Kidney (tissue), 22 donors: ENCODE results near the gene DPAGT1. TPM values are rescaled to one million over a fixed set of nuclear protein-coding genes. Genes with fewer than 3 reads are reported as not detected.
A peak's percentile ranks its signal among the peaks of the same experiment; 100 is the strongest.

Source experiments
- DNase-seq, 5 donors: peaks; one replicate each; pipeline ENCODE4 v3.0.0-alpha.2; 2013 to 2020
- FAIRE-seq: peaks from 2 replicates; lab custom pipeline; 2012; peaks lifted over from hg19 to GRCh38; lab: Jason Lieb, UNC
- H3K27ac ChIP-seq, 2 donors: one replicate each; pipeline ENCODE4 v1.7.0; 2013; ENCODE audit warnings: low read depth in 2 of 2, low read length in 2 of 2, inconsistent platforms in 1 of 2
- H3K27me3 ChIP-seq: one replicate; pipeline ENCODE4 v1.7.1; 2013; ENCODE audit warnings: low read length, inconsistent platforms; ENCODE audit not compliant: control insufficient read depth, insufficient read depth
- H3K36me3 ChIP-seq, 3 donors: one replicate each; pipeline versions ENCODE4 v1.7.0 to v1.7.1; 2013; ENCODE audit warnings: low read length in 3 of 3, control low read depth in 1 of 3, inconsistent platforms in 1 of 3; ENCODE audit not compliant: insufficient read depth in 3 of 3, control insufficient read depth in 2 of 3
- H3K4me1 ChIP-seq, 3 donors: one replicate each; pipeline versions ENCODE4 v1.7.0 to v1.7.1; 2013; ENCODE audit warnings: low read length in 3 of 3, inconsistent platforms in 1 of 3, low read depth in 1 of 3; ENCODE audit not compliant: control insufficient read depth in 2 of 3, insufficient read depth in 2 of 3
- H3K4me3 ChIP-seq, 3 donors: one replicate each; pipeline versions ENCODE4 v1.7.0 to v1.8.1; 2013; ENCODE audit warnings: low read length in 3 of 3, control low read depth in 1 of 3, inconsistent platforms in 1 of 3
- H3K9ac ChIP-seq, 3 donors: one replicate each; pipeline versions ENCODE4 v1.7.0 to v1.7.1; 2013; ENCODE audit warnings: low read length in 3 of 3, control low read depth in 1 of 3, inconsistent platforms in 1 of 3
- H3K9me3 ChIP-seq, 3 donors: one replicate each; pipeline versions ENCODE4 v1.7.0 to v1.7.1; 2013; ENCODE audit warnings: low read length in 3 of 3, control low read depth in 1 of 3, inconsistent platforms in 1 of 3; ENCODE audit not compliant: control insufficient read depth in 2 of 3, insufficient read depth in 1 of 3
- intact Hi-C: fragments of 100-400 bp; cut with DNase I; formaldehyde crosslinking; loops from one replicate; pipeline ENCODE4 v1.11.1; 2022
- long read RNA-seq, 10 donors: library from polyadenylated mRNA in 1 of 10; unstranded in 1 of 10; transcript quantifications; one replicate each; pipeline ENCODE4 v2.0.0 and lab custom pipeline, GENCODE V29; 2021 to 2026
- polyA plus RNA-seq: library from polyadenylated mRNA; stranded (reverse); fragments of 350-450 nt; fragmentation: Illumina TruSeq; extraction: RNeasy Lipid Tissue Mini Kit (QIAGEN cat#74804); gene quantifications from one replicate; pipeline ENCODE4 v1.2.3, GENCODE V29; 2014; ENCODE audit warnings: low read depth, low replicate concordance; ENCODE audit not compliant: insufficient read depth
- total RNA-seq: library from RNA; stranded (reverse); fragmentation: NEBNext Ultra II Directional; extraction: Animal tissue kit (Norgen Biotek cat#: 25700); gene quantifications from one replicate; pipeline ENCODE4 v1.2.1, GENCODE V29; 2021
- TF ChIP-seq, protein P1 (sequence below): IDR thresholded peaks from 3 replicates; pipeline ENCODE4 v1.5.1; 2012; ENCODE audit warnings: mild to moderate bottlenecking, moderate library complexity, borderline replicate concordance; ENCODE audit not compliant: insufficient read depth; ENCODE audit errors: extremely low read depth
- donor health status: control.
- donor health status: control.
- donor health status: control.
- donor health status: control.
- donor health status: control.
- donor health status: DM: yes; HTN: yes; CAD: no.
- donor health status: Normal renal cell carcinoma (clear cell type).

Gene DPAGT1
- total RNA-seq (34.8 TPM), polyA plus RNA-seq (41.0 TPM)
- long read RNA-seq, donor 1, transcript DPAGT1-201 (9 exons, 2,205 nt) = major isoform, 5 of 10 reads
- long read RNA-seq, donor 1, partial matches to known transcripts = 0 of 10 reads
- long read RNA-seq, donor 1, other reads (novel, unspliced or antisense) = 0 of 10 reads
- long read RNA-seq, donor 2, transcript DPAGT1-201 (9 exons, 2,205 nt) = major isoform, 8 of 19 reads
- long read RNA-seq, donor 2, partial matches to known transcripts = 7 of 19 reads
- long read RNA-seq, donor 2, other reads (novel, unspliced or antisense) = 0 of 19 reads
- long read RNA-seq, donor 3, transcript DPAGT1-201 (9 exons, 2,205 nt) = major isoform, 9 of 26 reads
- long read RNA-seq, donor 3, partial matches to known transcripts = 14 of 26 reads
- long read RNA-seq, donor 3, other reads (novel, unspliced or antisense) = 0 of 26 reads
- long read RNA-seq, donor 4, transcript DPAGT1-201 (9 exons, 2,205 nt) = major isoform, 9 of 27 reads
- long read RNA-seq, donor 4, partial matches to known transcripts = 14 of 27 reads
- long read RNA-seq, donor 4, other reads (novel, unspliced or antisense) = 0 of 27 reads
- long read RNA-seq, donor 5, partial matches to known transcripts = 0 of 3 reads
- long read RNA-seq, donor 5, other reads (novel, unspliced or antisense) = 0 of 3 reads
- long read RNA-seq, donor 6, partial matches to known transcripts = 0 of 4 reads
- long read RNA-seq, donor 6, other reads (novel, unspliced or antisense) = 0 of 4 reads
- long read RNA-seq, donor 7, transcript DPAGT1-201 (9 exons, 2,205 nt) = major isoform, 16 of 22 reads
- long read RNA-seq, donor 7, partial matches to known transcripts = 0 of 22 reads
- long read RNA-seq, donor 7, other reads (novel, unspliced or antisense) = 5 of 22 reads
- long read RNA-seq, donor 8, partial matches to known transcripts = 0 of 7 reads
- long read RNA-seq, donor 8, other reads (novel, unspliced or antisense) = 0 of 7 reads
- long read RNA-seq, donor 9, partial matches to known transcripts = 0 of 4 reads
- long read RNA-seq, donor 9, other reads (novel, unspliced or antisense) = 0 of 4 reads
- long read RNA-seq, donor 10, partial matches to known transcripts = 0 of 6 reads
- long read RNA-seq, donor 10, other reads (novel, unspliced or antisense) = 0 of 6 reads

DNA sequence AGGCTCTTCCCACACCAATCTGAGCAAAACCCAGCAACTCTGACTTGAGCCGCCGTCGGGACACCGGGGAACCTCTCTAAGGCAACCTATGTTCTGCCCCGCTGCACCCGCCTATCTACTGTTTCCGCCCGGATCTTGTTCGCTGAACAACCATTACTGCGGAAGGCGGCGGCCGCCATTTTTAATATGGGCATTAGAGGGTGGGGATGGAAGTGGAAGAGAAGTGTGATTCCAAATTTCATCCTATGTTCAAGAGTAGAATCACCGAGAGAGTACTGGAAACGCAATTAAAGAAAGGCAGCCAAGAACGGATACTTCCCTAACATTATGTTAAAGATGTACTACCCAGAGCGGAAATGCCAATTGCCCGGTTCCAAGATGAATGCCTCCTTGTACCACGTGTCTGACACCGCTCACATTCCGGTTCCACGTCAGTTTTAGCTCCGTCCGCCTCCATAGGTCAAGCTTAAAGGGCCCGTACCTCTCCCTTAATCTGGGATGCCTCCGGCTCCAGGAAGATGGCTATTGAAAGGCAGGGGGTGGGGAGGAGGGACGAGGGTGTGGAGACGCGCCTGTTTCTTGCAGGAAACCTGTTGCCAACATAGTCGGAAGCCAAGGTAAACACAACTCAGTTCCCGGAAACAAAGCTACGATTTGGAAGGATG, at the start of gene DPAGT1:
TSS of gene DPAGT1 (minus strand) at position 95 of the 665 bp plus-strand sequence. CDS start 198 bp downstream, outside the sequence.
- H3K4me3 ChIP-seq = peak within 1 kb of the TSS; percentile 71 to 97 (median 91)

DNA sequence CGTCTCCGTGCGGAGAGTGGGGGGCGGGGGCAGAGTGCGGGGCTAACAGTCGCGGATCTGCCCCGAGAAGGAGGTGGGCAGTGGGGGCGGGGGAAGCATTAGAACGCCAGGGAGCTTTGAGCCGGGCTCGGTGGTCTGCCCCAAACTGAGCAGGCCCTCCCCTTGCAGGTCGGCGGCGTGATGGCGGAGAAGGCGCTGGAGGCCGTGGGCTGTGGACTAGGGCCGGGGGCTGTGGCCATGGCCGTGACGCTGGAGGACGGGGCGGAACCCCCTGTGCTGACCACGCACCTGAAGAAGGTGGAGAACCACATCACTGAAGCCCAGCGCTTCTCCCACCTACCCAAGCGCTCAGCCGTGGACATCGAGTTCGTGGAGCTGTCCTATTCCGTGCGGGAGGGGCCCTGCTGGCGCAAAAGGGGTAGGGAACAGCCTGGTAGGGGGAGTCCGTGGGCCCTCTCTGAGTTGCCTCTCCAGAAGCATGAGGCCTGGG, 48.2 kb upstream of the DPAGT1 start:
- DNase-seq = no peak
- H3K27ac ChIP-seq = no peak overlapping the region
- FAIRE-seq = no peak
- TF ChIP-seq, protein P1, sequence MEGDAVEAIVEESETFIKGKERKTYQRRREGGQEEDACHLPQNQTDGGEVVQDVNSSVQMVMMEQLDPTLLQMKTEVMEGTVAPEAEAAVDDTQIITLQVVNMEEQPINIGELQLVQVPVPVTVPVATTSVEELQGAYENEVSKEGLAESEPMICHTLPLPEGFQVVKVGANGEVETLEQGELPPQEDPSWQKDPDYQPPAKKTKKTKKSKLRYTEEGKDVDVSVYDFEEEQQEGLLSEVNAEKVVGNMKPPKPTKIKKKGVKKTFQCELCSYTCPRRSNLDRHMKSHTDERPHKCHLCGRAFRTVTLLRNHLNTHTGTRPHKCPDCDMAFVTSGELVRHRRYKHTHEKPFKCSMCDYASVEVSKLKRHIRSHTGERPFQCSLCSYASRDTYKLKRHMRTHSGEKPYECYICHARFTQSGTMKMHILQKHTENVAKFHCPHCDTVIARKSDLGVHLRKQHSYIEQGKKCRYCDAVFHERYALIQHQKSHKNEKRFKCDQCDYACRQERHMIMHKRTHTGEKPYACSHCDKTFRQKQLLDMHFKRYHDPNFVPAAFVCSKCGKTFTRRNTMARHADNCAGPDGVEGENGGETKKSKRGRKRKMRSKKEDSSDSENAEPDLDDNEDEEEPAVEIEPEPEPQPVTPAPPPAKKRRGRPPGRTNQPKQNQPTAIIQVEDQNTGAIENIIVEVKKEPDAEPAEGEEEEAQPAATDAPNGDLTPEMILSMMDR = no peak
- no peak overlapping the region for H3K9ac ChIP-seq
- no peaks in the 10 kb centered on the region for H3K9me3 ChIP-seq
- peaks cover 2% of the 10 kb centered on the region for H3K27me3 ChIP-seq
- no peak overlapping the region for H3K4me3 ChIP-seq
- H3K4me1 ChIP-seq = peaks cover 0 to 3% (median 0%) of the 10 kb centered on the region in 3 donors
- intact Hi-C loops = no loop called here
- no peaks in the 10 kb centered on the region for H3K36me3 ChIP-seq

More for the DNA sequence above, at the start of gene DPAGT1:
- H3K36me3 ChIP-seq = peaks cover 4 to 10% (median 9%) of the 10 kb centered on the region in 3 donors
- intact Hi-C loops = no loop called here
- peaks cover 6 to 22% (median 19%) of the 10 kb centered on the region in 3 donors for H3K4me1 ChIP-seq
- peak within 1 kb of the TSS; percentile 95 to 97 for H3K27ac ChIP-seq
- peak; percentile 94 to 98 (median 94) for DNase-seq
- H3K9ac ChIP-seq = peak within 1 kb of the TSS; percentile 82 to 90 (median 88)
- H3K27me3 ChIP-seq = no peaks in the 10 kb centered on the region
- H3K9me3 ChIP-seq = no peaks in the 10 kb centered on the region
- TF ChIP-seq, protein P1 = no peak
- FAIRE-seq = peak; percentile 38
